ENCODE results near the gene TIFAB.
A peak's percentile ranks its signal among the peaks of the same experiment; 100 is the strongest.

TIFAB gene

GRCh38 chr5:135440916-135441315, 11.2 kb downstream of the TIFAB start:
- no peak for DNase-seq

- no peak for DNase-seq
Observed at GRCh38 chr5:135439231-135440205, 12.6 kb downstream of the TIFAB start.

- DNase-seq, result no peak
Observed at GRCh38 chr5:135438636-135439221, 13.4 kb downstream of the TIFAB start.

GRCh38 chr5:135437796-135438560, 14.2 kb downstream of the TIFAB start:
- DNase-seq, result no peak

GRCh38 chr5:135437422-135437795, 14.7 kb downstream of the TIFAB start:
- DNase-seq, result no peak

- no peak for DNase-seq
Observed at GRCh38 chr5:135436951-135437418, 15.2 kb downstream of the TIFAB start.

- DNase-seq, result no peak
Observed at GRCh38 chr5:135435467-135436330, 16.5 kb downstream of the TIFAB start.

- DNase-seq, result no peak
Observed at GRCh38 chr5:135434591-135435466, 17.3 kb downstream of the TIFAB start.

GRCh38 chr5:135433681-135434426, 18.3 kb downstream of the TIFAB start:
- no peak for DNase-seq

GRCh38 chr5:135432113-135432512, 20.0 kb downstream of the TIFAB start:
- no peak for DNase-seq

- DNase-seq, result no peak
Observed at GRCh38 chr5:135430135-135430437, 22.1 kb downstream of the TIFAB start.

- no peak for DNase-seq
Observed at GRCh38 chr5:135429301-135430134, 22.6 kb downstream of the TIFAB start.

- no peak for DNase-seq
Observed at GRCh38 chr5:135428586-135428985, 23.6 kb downstream of the TIFAB start.

GRCh38 chr5:135426102-135427082, 25.8 kb downstream of the TIFAB start:
- DNase-seq, result peak; percentile 22

GRCh38 chr5:135425641-135426040, 26.5 kb downstream of the TIFAB start:
- no peak for DNase-seq

GRCh38 chr5:135423846-135424168, 28.3 kb downstream of the TIFAB start:
- DNase-seq, result no peak

GRCh38 chr5:135423146-135423845, 28.9 kb downstream of the TIFAB start:
- DNase-seq, result no peak

GRCh38 chr5:135422419-135422818, 29.7 kb downstream of the TIFAB start:
- no peak for DNase-seq

All from NCI-H187 treated with DMSO at 0.1 percent for 48 hours (cell line).